ENCODE results near the gene C22orf23.

Gene C22orf23

DNA sequence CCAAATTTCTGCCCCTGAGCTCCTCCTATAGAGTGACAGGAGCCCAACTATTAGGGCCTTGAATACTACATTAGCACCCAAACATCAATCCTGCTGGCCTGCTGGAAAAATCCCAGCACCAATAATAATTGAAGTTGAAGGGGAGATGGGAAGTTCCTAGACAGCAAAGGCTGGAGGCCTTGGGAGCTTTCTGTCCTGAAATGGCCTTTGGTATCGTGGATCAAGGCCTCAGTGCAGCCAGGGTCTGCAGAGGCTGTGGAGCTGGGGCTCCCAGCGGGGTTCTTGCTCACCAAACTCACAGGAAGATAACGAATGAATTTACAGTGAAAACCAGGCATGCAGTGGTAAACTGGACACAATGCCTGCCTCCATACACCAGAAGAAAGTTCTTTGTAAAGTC, 56.5 kb downstream of the C22orf23 start:
- DNase-seq: no peak

DNA sequence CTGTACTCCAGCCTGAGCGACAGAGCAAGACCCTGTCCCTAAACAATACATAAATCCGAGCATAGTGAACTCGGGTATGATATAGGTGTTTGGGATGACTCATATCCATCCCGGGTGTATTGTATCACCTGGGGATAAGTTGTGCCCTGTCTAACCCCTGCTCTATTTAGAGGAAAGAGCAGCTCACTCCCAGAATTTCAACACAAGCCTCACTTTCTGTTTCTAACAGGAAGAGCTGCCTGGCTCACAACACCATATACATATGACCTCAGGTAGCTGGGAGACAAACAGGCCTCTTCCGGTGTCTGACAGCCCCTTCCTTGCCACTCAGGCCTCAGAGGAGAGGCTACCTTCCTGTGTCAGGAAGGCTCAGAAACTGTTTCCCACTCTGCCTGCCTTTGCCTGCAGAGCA, 57.2 kb downstream of the C22orf23 start:
- DNase-seq: no peak

DNA sequence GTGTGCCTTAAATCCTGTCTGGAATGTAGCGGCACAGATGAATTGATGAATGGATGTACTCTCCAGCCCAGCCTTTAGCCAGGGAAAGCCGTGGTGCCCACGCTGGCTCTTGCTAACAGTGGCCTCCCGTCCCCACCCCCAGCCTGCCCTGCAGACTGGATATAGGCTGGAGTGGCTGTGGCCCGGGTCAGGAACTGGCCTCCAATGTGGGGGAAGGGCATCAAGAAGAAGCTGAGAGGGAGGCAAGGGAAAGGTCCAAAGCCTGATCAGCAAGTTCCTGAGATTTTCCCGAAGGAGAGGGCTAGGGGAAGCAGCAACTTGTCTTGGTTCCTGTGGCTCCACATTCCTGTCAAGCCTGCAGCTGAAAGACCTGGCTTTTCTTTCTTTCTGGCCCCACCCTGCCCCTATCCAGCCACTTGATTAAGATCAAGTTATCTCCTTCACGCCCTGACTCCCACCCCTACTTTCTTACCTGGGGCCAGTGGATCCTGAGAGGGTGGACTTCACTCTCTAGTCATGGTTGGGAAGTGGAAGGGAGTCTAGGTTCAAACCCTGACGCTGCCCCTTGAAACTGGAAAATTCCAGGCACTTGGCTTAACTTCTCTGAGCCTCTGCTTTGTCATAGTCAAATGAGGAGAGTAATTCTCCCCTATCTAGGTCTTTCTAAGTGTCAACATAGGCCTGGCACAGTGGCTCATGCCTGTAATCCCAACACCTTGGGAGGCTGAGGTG, 58.3 kb downstream of the C22orf23 start:
- no peak for DNase-seq

DNA sequence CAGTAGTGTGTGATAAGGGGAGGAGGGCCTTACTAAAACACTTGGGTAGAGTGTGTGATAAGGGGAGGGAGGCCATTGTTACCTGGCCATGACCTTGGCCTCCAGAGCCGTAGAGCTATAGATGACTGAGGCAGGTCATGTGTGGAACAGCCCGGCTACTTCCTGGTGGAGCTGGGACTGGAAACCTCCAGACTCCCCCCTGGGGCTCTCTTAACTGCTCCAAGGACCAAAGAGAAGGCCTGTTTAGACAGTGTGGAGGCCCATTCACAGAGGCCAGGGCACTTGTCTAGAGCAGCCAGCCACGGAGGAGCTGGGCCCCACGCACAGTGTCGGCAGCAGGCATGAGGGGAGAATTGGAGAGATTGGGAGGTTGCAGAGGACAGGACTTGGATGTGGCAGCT, 59.8 kb downstream of the C22orf23 start:
- no peak for DNase-seq
